HG03460 (cell line): ENCODE results near the gene RNF213.
"Not testable (repeated sequence)": the region's sequence is repeated elsewhere in the genome, so short reads cannot be mapped to it uniquely, and the experiment has no call there.

ENCODE experiments used
- ATAC-seq: cut with Tn5 transposase; IDR thresholded peaks from one replicate; pipeline ENCODE4 v1.9.1; 2021; ENCODE audit not compliant: unreplicated experiment

RNF213 gene

DNA sequence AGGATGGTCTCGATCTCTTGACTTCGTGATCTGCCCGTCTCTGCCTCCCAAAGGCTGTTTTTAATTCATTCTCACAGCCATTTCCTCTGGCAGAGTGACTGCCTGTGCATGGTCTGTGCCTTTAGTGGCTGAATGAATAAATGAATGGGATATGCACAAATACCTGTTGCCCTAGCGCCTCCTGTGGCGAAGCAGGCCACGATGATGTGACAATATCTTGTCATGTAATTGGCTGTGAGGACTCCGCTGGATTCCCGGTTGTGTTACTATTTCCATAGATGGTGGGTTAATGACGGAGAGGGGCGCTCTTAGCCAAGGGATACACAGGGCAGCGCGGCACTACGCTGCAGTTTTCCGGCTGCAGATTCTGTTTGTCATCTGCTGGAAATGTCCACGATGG is 127.5 kb downstream of the RNF213 start:
- ATAC-seq = no peak

DNA sequence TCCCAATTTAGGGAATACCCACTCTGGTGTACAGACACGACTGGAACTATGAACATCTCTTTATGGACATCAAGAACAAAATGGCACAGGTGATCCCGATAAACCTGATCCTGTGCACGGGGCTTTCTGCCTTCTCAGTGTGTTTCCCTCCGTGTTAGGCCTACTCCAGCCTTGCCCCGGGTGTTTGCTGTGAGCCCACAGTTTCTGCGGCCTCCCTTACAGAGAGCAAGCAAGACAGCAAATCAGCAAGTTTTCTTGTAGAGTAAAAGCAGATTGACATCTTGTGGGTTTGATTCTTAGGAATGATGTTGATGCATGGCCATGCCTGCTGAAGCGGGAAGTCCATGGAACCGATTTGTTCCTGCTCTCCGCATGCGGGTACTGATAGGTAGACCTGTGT is 127.9 kb downstream of the RNF213 start:
- no peak for ATAC-seq

DNA sequence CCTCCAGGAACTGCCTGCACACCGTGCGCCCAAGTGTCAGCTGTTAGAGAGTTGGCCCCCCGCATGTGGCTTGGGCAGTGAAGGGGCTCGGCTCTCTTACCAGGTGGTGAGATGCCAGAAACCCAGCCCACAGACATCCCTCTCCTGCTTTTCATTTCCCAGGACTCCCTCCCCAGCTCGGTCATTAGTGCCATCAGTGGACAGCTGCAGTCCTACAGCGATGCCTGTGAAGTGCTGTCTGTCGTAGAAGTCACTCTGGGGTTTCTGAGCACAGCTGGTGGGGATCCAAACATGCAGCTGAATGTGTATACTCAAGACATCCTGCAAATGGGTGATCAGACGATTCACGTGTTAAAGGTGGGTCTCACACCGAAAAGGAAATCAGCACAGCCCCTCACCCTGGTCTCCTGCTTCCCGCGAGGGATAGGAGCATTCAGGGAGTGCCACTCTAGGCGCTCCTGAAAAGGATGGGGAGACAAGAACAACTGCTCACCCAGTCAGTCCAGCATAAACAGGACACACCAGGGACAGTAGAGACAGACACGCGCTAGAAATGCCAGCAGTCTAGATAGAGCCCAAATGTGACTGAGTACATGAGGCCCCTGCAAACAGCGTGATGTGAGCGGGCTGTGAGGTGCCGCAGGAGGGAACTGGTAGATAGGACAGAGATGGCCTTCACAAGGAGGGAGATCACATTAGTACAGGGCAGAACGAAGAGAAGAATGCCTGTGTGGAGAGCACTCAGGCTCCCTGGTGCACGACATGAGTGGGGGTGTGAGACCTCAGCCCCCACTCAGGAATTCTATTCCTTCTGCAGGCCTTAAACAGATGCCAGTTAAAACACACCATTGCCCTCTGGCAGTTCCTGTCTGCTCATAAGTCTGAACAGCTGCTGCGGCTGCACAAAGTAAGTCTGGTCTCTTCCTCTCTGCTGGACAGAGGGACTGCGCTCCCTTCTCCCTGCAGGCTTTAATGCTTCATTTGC is 128.7 kb downstream of the RNF213 start:
- ATAC-seq = no peak

DNA sequence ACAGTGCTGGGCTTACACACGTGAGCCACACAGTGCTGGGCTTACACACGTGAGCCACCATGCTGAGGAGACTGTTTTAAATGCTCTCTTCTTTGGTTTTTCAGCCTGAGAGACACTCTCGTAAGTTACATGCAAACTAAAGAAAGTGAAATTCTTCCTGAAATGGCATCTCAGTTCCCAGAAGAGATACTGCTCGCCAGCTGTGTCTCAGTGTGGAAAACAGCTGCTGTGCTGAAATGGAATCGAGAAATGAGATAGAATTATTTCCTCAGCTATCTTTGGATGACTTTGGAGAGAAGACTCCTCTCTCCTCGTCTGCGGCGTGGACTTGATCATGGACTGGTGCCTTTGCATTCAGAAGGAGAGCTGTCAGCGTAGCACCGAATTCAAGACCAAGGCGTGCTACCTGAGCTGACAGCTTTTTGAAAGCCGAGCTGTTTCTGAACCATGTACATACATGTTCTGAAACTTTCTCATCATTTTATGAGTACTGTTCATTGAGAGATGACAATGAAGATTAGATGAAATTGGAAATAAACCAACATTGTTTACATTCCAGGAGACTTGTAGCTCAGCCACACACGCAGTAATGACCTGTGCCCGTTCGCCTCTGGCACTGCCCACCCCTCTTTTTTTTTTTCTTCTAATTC is 132.7 kb downstream of the RNF213 start:
- no peak for ATAC-seq

DNA sequence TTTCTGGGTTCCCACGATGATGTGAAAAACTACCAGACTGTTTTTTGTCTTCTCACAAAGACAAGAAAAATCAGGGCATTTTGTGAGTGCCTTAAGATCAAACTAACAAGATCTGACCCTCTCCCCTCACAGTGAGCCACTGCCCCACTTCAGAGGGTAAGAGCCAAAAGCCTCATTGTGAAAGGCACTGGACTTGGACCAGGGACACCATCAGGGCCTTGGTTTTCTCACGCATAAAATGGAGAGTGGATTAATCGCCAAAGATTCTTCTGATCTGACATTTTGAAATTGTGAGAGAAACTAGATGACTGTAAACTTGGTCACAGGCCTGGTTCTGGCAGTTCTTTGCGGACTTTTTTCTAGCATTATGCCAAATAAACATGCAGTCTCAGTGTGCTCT is 133.3 kb downstream of the RNF213 start:
- no peak for ATAC-seq

DNA sequence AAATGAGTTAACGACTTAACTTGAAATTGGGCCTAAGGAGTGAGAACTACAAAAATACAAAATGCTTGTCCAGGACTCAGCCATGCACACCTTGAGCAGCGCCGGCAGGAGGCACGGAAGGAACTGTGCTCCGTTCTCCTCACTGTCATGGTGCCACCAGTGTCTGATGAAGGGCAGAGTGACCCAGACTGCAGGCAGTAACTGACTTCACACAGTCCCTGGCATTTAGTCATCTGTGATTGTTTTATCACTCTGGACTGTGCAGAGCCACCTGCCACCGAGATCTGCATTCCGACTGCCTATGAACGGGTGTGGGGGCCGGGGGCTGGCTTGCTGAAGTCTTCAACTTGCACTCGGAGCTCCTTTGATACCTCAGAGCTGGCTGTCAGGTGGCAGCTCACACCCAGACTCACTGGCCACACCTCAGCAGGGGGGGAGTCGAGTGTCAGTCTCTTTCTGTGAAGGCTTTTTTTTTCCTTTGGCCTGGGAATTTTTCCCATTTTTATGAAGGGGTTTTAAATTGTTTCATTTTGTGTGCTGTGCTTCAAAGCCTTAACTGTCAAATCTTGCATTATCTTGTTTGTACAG is 134.1 kb downstream of the RNF213 start:
- ATAC-seq = no peak

DNA sequence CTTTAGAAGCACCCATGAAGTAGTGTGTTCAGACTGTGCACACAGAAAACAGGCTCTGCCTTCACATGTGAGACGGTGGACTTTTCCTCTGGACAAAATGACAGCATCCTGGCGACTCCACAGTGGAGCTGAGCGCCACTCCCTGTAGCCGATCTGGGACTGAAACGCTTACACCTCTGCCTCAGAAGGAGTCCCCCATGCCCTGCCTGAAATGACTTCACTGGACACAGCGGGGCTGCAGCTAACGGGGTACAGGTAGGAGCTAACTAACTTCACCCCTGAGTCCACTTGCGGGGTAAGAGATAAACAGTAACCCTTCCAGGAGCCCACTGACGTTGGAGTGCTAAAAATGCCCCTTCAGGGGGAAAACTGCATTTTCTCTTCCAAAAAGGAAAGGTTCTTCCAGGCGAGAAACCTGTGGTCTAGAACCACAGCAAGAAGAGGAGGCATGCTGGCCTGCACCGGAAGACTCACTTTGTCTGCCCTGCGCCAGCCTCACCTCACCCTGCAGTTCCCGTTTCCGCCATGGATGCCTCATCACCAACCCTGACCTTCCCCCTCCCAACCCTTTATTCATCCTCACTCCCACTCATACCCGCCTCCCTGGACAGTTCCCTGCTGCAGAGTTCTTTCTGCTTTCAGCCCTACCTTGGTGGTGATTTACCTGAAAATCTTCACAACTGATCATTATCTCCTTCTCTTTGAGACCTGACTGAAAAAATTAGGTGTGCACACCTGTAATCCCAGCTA is 134.9 kb downstream of the RNF213 start:
- no peak for ATAC-seq

DNA sequence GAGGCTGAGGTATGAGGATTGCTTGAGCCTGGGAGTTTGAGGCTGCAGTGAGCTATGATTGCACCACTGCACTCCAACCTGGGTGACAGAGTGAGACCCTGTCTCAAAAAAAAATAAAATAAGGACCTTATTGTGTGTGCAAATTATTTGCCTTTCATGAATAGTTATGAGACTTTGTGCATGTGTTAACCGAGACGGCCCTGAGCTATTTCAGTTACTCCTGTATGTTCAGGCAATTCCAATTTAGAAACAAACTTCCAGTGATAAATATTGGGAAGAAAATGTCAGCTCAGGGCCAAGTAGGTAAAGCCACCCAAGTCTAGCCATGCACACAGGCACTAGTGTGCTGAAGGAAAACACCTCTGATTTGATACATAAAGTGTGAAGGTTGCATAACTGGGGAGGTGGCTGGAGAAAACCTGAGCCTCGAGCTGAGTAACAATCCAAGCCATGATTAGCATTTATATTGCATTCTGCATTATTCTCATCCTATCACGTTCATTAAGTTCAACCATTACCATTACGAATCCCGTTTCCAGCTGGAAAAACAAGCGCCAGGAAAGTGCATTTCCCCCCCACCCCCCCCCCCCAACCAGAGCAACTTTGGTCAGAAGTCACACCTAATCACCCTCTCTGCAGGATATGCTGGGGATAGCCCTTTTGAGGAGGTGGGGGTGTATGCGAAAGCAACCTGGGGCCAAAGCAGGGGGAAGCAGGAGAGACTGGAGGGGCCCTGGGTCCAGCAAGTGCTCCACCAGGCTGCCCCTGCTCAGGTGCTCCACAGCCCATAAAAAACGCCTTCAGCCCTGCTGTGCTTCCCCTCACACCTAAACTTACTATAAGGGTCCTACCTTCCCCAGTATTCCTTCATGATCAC is 135.7 kb downstream of the RNF213 start:
- ATAC-seq = no peak

DNA sequence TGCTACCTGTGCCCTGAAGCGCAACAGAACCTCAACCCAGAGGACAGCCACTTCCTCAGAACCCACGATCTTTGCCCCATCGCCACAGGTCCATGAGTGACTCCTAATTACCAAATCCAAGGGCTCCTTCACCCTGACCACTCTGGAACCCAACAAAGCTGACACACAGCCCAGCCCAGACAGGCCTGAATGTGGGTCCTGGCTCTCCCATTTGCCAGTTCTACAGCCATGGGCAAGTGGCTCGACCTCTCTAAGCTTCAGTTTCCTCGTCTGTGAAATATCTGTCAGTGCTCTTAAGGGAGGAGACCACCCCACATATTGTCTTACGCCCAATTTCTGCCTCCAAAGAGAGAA is 136.4 kb downstream of the RNF213 start:
- no peak for ATAC-seq

DNA sequence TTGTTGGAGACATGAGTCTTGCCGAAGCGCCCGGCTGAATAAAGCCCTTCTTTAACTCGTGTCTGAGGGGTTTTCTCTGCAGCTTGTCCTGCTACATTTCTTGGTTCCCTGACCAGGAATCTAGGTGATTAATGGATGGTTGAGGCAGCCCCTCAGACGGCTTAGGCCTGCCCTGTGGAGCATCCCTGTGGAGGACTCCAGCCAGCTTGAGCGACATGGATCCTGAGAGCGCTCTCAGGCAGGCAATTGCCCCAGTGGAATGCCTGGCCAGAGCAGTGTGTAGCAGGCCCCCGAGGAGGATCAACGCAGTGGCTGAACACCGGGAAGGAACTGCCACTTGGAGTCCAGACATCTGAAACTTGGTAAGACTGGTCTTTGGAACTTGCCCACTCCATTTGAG is 137.0 kb downstream of the RNF213 start:
- ATAC-seq = no peak

DNA sequence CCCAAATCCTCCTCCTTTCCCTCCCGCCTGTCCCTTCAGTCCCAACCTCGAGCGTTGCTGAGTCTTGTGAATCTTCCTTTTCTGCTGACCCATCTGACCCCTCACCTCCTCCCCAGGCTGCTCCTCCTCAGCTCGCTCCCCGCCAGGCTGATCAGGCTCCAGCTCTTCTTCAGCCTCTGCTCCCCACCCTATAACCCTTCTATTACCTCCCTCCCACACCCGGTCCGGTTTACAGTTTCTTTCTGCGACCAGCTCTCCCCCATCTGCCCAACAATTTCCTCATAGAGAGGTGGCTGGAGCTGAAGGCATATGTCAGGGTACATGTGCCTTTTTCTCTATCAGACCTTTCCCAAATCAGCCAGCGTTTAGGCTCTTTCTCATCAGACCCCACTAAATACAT is 140.4 kb downstream of the RNF213 start:
- ATAC-seq = not testable (repeated sequence)

DNA sequence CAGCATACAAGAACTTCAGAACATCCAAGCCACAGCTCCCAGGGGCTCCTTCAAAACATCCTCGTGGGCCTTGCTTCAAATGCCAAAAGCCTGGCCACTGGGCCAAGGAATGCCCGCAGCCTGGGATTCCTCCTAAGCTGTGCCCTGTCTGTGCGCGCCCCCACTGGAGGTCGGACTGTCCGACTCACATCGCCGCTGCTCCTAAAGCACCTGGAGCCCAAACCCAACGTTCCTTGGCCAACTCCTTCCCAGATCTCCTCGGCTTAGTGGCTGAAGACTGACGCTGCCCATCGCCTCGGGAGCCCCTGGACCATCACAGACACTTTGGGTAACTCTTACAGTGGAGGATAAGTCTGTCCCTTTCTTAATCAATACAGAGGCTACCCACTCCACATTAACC is 141.4 kb downstream of the RNF213 start:
- ATAC-seq = not testable (repeated sequence)

DNA sequence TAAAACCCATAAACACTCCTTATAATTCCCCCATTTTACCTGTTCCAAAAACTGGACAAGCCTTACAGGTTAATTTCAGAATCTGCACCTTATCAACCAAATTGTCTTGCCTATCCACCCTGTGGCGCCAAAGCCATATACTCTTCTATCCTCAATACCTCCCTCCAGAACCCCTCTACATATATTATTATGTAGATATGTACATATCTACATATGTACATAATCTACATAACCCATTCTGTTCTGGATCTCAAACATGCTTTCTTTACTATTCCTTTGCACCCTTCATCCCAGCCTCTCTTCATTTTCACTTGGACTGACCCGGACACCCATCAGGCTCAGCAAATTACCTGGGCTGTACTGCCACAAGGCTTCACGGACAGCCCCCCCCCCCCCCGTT is 142.3 kb downstream of the RNF213 start:
- no peak for ATAC-seq

DNA sequence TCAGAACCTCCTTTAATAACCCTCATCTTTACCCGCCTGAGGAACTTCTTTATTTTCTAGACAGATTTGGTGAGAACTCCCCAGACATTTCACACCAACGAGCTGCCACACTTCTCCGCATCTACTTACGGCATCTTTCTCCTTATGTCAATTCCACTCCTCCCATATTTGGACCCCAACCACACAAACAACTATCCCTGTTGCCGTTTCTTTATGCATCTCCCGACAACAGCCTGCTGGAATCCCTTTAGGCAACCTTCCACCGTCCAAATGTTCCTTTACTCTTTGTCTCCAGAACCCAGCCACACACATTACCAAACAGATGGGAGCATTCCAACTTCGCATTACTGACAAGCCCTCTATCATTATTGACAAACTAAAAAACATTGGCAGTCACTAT is 145.5 kb downstream of the RNF213 start:
- ATAC-seq = no peak

DNA sequence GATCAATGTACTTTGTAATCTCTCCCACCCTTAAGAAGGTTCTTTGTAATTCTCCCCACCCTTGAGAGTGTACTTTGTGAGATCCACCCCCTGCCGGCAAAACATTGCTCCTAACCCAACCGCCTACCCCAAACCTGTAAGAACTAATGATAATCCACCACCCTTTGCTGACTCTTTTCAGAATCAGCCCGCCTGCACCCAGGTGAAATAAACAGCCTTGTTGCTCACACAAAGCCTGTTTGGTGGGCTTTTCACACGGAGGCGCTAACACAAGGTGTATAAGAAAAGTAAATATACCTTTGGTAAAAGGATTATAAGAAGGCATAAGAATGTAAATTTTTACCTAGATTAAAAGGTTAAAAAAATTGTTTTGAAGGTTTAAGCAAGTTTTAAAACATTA is 147.3 kb downstream of the RNF213 start:
- not testable (repeated sequence) for ATAC-seq

DNA sequence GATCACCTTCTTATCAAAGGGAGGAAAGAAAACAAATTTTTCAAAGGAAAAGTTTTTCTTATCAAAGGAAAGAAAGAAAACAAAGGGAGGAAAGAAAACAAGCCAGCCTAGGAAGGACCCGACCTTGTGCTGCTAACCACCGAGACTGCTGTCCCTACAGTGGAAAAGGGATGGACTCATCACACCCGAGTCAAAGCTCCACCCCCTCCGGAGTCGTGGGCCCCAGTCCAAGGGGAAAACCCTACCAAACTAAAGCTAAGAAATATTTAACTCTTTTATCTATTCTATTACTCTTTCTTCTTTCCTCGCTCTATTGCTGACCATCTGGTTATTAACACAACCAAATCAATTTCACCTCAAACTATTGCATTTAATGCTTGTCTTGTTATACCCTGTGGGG is 148.2 kb downstream of the RNF213 start:
- ATAC-seq = no peak

DNA sequence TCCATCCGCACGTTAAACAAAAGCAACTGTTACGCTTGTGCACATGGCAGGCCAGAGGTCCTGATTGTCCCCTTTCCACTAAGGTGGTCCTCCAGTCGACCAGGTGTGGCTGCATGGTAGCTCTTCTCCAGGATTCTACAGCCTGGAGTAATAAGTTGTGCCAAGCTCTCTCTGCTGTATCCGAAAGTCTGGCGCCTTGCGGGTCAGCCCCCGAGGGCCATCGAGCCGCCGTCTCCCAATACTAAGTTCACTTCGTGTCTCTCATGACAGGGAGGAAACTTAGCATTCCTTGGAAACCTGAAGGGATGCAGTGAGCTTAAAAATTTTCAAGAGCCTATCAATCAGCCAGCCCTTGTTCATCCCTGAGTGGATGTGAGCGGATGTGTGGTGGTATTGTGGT is 149.0 kb downstream of the RNF213 start:
- no peak for ATAC-seq

DNA sequence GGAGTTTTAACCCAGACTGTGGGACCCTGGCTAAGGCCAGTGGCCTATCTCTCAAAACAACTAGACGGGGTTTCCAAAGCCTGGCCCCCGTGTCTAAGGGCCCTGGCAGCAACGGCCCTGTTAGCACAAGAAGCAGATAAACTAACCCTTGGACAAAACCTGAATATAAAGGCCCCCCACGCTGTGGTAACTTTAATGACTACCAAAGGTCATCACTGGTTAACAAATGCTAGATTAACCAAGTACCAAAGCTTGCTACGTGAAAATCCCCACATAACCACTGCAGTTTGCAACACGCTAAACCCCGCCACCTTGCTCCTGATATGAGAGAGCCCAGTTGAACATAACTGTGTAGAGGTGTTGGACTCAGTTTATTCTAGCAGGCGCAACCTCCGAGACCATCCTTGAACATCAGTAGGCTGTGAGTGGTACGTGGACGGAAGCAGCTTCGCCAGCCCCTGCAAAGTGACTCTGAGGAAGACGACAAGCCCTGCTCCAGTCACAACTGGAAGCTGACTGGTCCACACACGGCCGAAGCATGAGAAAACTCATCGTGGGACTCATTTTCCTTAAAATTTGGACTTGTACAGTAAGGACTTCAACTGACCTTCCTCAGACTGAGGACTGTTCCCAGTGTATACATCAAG is 149.9 kb downstream of the RNF213 start:
- ATAC-seq = not testable (repeated sequence)

DNA sequence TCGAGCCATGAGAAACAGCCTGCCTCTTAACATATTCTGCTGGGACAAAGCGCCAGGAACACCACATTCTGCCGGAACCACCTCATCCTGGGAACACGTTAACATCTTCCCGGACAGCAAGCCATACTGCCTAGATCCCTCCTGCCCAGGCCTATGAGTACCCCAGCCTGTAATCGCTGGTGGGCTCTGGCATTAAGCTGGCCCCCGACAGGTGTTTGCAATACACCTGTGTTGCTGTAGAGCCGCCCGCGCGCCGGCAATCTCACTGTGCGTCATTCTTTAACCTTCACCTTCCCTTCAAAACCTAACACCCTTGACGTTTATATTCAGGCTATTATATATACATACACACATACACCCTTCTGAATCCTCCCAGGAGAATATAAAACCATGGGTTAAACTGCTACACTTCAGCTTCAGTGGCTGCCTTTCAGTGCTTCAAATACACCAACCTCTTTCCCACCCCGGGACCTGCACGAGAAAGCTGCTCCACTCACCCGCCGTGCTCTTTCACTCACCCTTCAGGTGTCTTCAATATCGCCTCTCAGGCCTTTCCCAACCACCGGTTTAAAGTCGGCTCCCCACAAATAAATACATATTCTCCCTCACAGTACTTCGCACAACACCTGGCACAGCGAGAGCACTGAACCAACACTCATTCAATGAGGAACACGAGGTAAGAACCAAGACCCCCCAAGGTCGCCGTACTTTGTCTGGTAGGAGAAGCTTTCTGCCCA is 153.3 kb downstream of the RNF213 start:
- no peak for ATAC-seq
